ENCODE results near the gene NTHL1.

NTHL1 gene

GRCh38 chr16:2062801-2063200 is 15.2 kb upstream of the NTHL1 start:
- no peak for DNase-seq

- DNase-seq = no peak
Measured at GRCh38 chr16:2061526-2061925, 13.9 kb upstream of the NTHL1 start.

GRCh38 chr16:2061023-2061422 is 13.4 kb upstream of the NTHL1 start:
- no peak for DNase-seq

DNA sequence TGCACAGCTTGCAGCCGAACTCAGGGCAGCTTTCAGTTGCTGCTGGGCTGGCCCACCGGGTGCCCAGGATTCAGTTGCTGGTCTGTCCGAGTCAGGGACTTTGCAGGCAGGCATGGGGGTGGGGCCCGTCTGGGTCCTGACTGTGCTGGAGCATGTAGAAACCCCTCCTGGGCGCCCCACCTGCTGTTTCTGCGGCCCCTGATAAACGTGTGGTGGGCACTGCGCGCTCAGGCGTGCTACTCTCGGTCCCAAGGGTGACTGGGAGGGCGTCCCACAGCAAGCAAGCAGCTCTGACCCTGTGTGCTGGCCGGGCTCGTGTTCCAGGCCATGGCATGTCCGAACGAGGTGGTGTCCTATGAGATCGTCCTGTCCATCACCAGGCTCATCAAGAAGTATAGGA is 12.7 kb upstream of the NTHL1 start:
- no peak for DNase-seq

DNA sequence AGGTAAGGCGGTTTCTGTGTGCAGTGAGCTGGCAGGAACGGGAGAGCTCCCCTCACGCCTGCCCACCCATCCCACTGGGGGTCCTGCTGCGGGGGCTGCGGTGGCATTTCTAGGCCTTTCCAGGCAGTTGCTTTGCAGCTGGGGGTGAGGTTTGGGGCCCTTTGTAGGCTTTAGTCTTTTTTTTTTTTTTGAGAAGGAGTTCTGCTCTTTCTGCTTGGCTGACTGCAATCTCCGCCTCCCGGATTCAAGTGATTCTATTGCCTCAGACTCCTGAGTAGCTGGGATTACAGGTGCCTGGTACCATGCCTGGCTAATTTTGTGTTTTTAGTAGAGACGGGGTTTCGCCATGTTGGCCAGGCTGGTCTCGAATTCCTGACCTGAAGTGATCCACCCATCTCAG is 11.2 kb upstream of the NTHL1 start:
- DNase-seq = no peak

GRCh38 chr16:2058420-2058819 is 10.8 kb upstream of the NTHL1 start:
- DNase-seq = no peak

- DNase-seq = no peak
Measured at GRCh38 chr16:2057438-2057837, 9.8 kb upstream of the NTHL1 start.

- DNase-seq = peak; percentile 69
Measured at GRCh38 chr16:2056681-2057407, 9.2 kb upstream of the NTHL1 start.

DNA sequence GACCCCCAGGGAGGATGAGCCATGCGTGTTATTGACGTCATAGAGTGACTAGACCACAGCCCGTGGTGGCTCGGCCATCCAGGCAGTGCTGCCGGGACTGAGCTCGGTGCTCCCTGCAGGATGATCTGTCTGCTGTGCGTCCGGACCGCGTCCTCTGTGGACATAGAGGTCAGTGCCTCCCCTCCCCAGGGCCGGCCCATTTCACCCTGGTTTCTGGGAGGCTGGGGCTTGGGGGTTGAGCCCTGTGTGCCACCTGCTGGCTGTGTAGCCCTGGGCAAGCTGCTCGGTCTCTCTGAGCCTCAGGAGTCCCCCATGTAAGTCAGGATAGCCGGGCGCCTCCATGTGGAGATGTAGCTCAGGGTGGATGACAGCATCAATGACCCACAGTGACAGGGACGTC is 8.4 kb upstream of the NTHL1 start:
- DNase-seq = peak; percentile 41

GRCh38 chr16:2054543-2055245 is 7.1 kb upstream of the NTHL1 start:
- peak; percentile 96 for DNase-seq

DNA sequence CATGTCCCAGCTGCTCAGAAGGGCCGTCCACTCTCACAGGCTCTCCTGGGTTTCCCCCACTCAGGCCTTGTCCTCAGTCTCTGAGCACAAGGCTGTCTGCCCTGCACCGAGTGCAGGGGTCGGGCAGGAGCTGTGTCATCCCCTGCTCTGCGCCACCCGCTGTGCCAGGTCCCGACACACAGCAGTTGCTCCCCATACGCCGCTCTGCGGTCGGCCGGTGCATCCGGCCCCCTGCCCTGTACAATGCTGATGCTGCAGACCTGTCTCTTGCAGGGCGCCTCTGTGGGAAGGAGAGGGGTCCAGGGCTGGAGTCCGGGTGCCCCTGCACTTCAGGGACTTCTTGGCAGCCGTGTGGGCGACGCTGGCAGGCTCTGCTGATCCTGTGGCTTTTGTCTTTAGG is 6.3 kb upstream of the NTHL1 start:
- DNase-seq = no peak

DNA sequence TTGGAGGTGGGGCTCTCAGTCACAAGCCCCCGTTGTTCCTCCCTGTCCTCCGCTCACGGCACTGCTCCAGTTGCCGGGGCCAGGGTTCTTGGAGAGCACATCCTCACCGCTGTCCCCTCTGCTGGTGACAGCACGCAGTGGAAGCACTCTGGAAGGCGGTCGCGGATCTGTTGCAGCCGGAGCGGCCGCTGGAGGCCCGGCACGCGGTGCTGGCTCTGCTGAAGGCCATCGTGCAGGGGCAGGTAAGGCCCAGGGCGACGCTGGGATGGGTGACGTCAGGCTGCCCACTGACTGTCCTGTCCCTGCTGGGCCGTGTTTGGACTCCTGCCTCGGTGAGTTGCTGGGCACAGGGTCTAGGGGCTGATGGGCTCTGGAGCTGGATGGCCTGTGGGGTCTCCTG is 5.6 kb upstream of the NTHL1 start:
- no peak for DNase-seq

- DNase-seq = peak; percentile 56
Measured at GRCh38 chr16:2048116-2048543, 496 bp upstream of the NTHL1 start.

DNA sequence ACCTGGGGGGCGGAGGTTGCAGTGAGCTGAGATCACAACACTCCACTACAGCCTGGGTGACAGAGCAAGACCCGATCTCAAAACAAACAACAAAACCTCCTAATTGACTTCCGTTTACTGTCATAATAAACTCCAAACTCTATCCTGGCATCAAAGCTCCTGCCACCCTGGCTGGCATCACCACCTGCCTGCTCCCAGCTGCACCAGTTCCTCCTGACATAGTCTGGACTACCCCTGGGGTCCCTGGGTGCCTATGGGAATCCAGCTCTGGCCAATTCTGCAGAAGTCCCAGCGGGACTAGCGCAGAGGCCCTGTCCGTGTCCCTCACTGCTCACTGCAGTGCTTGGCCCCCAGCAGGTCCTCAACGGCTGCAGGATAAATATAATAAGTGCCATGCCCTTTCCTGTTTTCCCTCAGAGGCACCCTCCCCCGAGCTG is 723 bp downstream of the NTHL1 start:
- DNase-seq = peak; percentile 83

GRCh38 chr16:2045965-2046892 is 1.4 kb downstream of the NTHL1 start:
- no peak for DNase-seq

DNA sequence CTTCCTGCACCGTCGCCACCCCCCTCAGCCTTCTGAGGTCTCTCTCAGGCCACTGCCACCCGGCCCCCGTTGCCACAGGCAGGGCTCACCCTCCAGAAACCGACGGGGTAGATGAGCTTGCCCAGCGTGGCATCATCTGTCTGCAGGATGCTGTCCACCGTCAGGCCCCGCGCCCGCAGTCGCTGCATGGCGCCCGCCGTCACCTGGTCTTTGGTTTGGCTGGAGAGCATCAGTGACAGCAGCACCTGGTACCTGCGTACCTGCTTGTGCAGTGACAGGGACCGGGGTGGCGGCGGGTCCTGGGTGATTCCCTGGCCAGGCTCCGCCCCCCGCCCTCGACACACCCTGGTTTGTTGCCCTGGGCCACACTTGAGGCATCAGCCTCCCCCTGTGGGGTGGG is 3.1 kb downstream of the NTHL1 start:
- DNase-seq = peak; percentile 78

DNA sequence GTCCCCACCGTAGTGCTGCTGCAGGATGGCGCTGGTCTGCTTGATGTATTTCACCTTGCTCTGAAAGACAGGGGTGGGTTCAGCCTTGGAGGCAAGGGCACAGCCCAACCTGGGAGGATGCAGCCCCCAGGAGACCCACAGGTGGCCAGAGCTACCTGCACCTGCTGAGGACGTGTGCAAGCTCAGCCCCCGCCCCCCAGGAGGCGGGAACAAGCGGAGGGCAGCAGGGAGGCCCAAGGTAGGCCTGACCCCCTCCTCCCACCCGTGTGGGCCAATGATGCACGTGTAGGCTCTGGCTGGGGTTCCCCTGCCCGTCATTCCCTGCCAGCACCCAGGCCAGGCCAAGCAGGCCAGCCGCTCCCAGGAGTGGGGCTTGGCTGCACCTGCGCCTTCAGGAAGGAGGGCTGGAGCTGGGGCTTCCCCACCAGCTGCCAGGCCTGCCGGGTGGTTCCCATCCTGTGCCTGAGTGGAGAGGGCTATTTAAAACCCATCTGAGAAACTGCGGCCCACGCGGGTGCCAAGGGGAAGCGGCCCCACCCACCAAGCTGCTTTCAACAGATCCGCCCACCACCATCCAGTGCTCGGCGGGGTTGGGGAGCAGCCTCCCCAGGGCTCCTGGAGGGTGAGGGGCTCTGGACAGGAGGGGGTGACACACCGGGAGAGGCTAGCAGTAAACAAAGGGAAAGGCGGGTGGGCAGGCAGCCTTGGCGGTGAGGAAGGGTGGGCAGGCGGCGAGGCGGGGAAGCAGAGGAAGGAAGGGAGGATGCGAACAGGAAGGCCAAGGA is 3.8 kb downstream of the NTHL1 start:
- DNase-seq = peak; percentile 96

DNA sequence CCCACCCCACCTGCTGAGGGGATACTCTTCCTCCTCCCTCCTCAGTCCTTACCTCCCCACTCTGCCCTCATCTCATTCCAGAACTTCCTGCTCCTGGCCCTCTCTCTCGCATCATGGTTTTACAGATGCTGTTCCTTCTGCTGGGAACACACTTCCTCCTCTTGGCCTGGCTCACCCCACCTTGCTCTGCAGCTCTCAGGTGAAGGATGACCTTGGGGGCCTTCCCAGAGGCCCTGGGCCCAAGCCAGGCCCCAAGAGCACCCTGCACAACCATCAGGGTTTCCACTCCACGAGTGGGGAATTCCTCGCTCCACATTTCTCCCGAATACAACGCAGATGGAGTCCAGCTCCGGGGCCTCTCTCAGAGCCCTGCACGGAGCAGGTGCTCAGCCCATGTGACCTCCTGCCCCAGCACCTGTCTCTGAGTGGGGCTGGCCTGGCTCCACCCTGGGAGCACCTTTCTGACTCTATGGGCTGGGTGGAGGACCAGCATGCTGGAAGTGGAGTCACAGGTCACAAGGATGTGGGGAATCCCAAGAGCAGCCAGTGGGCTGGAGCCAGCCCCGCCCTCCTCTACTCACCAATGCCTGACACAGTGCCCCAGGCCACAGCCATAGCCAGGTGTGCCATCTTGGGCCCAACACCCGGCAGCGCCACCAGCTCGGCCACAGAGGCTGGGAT is 4.5 kb downstream of the NTHL1 start:
- DNase-seq = peak; percentile 97

- peak; percentile 97 for DNase-seq
Measured at GRCh38 chr16:2042171-2042985, 5.3 kb downstream of the NTHL1 start.

GRCh38 chr16:2040787-2041522 is 6.7 kb downstream of the NTHL1 start:
- peak; percentile 89 for DNase-seq
